VCaP (cell line): ENCODE results near the gene BLTP3A.
A peak's percentile ranks its signal among the peaks of the same experiment; 100 is the strongest.
"Not testable (repeated sequence)": the region's sequence is repeated elsewhere in the genome, so short reads cannot be mapped to it uniquely, and the experiment has no call there.

ENCODE experiments used
- H3K27ac ChIP-seq: fragments of 450-650 bp; 2 replicates; pipeline ENCODE4 v1.5.1; 2017
- CTCF ChIP-seq: fragments of 450-650 bp; conservative IDR thresholded peaks from 2 replicates; pipeline ENCODE4 v1.5.1; 2017; ENCODE audit warnings: mild to moderate bottlenecking, moderate library complexity

The BLTP3A gene

GRCh38 chr6:34791701-34792604, at the start of gene BLTP3A:
Gene BLTP3A (plus strand): TSS chr6:34792083. CDS start chr6:34792251, 168 bp downstream.
- TF ChIP-seq CTCF = 0 out of 2 replicates have a peak, but pooled peaks have one; percentile 16
- peak within 1 kb of the TSS; percentile 92 for H3K27ac ChIP-seq

GRCh38 chr6:34742094-34742493, 49.8 kb upstream of the BLTP3A start:
- no peak for TF ChIP-seq CTCF
- H3K27ac ChIP-seq = no peak overlapping the region

- H3K27ac ChIP-seq = no peak overlapping the region
- TF ChIP-seq CTCF = no peak
Measured at GRCh38 chr6:34743625-34744293, 48.1 kb upstream of the BLTP3A start.

- not testable (repeated sequence) for H3K27ac ChIP-seq
Measured at GRCh38 chr6:34744294-34744647, 47.6 kb upstream of the BLTP3A start.

- peak overlapping the region; percentile 42 for H3K27ac ChIP-seq
- no peak for TF ChIP-seq CTCF
Measured at GRCh38 chr6:34745277-34746103, 46.4 kb upstream of the BLTP3A start.

GRCh38 chr6:34746104-34746846, 45.6 kb upstream of the BLTP3A start:
- peak overlapping the region; percentile 42 for H3K27ac ChIP-seq

More at GRCh38 chr6:34746104-34746846, 45.6 kb upstream of the BLTP3A start:
- no peak for TF ChIP-seq CTCF
